ENCODE results near the gene WIPF2.
"Not testable (repeated sequence)": the region's sequence is repeated elsewhere in the genome, so short reads cannot be mapped to it uniquely, and the experiment has no call there.

DNA sequence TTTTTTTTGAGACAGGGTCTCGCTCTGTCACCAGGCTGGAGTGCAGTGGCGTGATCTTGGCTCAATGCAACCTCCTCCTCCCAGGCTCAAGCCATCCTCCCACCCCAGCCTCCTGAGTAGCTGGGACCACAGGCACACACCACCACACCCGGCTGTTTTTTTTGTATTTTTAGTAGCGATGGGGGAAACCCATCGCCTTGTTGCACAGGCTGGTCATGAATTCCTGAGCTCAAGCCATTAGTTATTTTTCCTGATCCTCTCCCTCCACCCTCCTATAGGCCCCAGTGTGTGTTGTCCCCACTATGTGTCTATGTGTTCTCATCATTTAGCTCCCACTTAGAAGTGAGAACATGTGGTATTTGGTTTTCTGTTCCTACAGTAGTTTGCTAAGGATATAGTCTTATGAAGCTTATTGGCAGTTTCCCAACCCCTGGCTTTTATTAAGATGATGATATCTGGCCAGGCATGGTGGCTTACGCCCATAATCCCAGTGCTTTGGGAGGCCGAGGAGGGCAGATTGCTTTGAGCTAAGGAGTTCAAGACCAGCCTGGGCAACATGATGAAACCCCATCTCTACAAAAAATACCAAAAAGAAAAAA, 80.2 kb downstream of the WIPF2 start:
- TF ChIP-seq ZNF274 (IDR thresholded peaks at IDR 0.05; ENCODE audit: low read depth, low read length); CTCF (IDR thresholded peaks at IDR 0.05 in 2 of 3, conservative IDR thresholded peaks at IDR 0.05 in 1 of 3; ENCODE audit: borderline replicate concordance in 1 of 3, insufficient read depth in 1 of 3, low read depth in 2 of 3, low read length in 2 of 3); EGR1 (IDR thresholded peaks at IDR 0.05; ENCODE audit: low read depth); POLR2AphosphoS5 (IDR thresholded peaks at IDR 0.05; ENCODE audit: low read depth, low read length); POLR2A (IDR thresholded peaks at IDR 0.05; ENCODE audit: borderline replicate concordance, extremely low read depth, insufficient read depth, insufficient read length); TCF7L2 (IDR thresholded peaks at IDR 0.05; ENCODE audit: borderline replicate concordance, extremely low read depth, insufficient read depth, insufficient read length); SRF (IDR thresholded peaks at IDR 0.05; ENCODE audit: low read depth); FOSL1 (IDR thresholded peaks at IDR 0.05; ENCODE audit: low read depth); EZH2 (IDR thresholded peaks at IDR 0.05): not testable (repeated sequence)
- TF ChIP-seq, protein P1, sequence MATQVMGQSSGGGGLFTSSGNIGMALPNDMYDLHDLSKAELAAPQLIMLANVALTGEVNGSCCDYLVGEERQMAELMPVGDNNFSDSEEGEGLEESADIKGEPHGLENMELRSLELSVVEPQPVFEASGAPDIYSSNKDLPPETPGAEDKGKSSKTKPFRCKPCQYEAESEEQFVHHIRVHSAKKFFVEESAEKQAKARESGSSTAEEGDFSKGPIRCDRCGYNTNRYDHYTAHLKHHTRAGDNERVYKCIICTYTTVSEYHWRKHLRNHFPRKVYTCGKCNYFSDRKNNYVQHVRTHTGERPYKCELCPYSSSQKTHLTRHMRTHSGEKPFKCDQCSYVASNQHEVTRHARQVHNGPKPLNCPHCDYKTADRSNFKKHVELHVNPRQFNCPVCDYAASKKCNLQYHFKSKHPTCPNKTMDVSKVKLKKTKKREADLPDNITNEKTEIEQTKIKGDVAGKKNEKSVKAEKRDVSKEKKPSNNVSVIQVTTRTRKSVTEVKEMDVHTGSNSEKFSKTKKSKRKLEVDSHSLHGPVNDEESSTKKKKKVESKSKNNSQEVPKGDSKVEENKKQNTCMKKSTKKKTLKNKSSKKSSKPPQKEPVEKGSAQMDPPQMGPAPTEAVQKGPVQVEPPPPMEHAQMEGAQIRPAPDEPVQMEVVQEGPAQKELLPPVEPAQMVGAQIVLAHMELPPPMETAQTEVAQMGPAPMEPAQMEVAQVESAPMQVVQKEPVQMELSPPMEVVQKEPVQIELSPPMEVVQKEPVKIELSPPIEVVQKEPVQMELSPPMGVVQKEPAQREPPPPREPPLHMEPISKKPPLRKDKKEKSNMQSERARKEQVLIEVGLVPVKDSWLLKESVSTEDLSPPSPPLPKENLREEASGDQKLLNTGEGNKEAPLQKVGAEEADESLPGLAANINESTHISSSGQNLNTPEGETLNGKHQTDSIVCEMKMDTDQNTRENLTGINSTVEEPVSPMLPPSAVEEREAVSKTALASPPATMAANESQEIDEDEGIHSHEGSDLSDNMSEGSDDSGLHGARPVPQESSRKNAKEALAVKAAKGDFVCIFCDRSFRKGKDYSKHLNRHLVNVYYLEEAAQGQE (IDR thresholded peaks at IDR 0.05; ENCODE audit: low read depth) = not testable (repeated sequence)

Measured in HCT116 (cell line).